NCI-H128 (cell line): Measurements from ENCODE around the gene HIGD1A.

Experiments
- DNase-seq: peaks from one replicate; lab custom pipeline; 2025; ENCODE audit not compliant: unreplicated experiment; lab: John Stamatoyannopoulos, UW

HIGD1A gene

DNA sequence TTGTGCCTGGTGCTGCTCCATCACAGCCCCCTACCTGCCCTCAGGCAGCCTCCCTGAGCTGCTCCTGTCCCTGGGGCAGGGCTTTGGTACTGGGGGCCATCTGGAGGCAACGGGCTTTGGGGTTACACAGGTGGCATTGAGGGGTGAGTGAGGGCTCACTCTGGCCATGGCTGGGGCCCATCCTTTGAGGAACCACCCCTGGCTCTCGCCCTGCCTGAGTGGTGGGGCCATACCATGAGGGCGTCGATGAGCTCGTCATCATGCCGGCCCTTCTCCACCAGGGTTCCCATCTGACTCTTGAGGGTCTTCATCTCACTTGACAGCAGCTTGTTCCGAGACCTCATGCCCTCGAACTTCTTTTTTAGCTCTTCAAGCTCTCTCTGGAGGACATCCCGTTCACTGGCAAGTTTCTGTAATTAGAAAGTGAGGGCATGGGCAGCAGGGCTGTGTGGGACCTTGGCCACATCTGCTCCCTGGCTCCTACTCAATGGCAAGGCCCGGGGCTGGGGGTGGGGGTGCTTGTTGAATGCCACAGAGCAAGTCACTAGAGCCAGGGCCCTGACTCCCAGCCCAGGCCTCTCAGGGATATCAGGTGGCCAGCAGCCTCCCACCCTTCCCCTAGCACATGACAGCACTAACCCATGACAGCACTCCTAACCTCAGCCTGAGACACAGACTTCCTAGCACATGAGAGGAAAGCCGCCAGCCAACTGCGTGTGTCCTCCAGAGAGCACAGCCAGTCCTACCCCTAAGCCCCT, 64.7 kb downstream of the HIGD1A start:
- no peak for DNase-seq

GRCh38 chr3:42736531-42736930, 67.8 kb downstream of the HIGD1A start:
- no peak for DNase-seq

- no peak for DNase-seq
Measured at GRCh38 chr3:42736081-42736480, 68.2 kb downstream of the HIGD1A start.

GRCh38 chr3:42735615-42736014, 68.7 kb downstream of the HIGD1A start:
- DNase-seq, result no peak

GRCh38 chr3:42735019-42735418, 69.3 kb downstream of the HIGD1A start:
- DNase-seq, result no peak

GRCh38 chr3:42734263-42734860, 69.9 kb downstream of the HIGD1A start:
- DNase-seq, result no peak

- no peak for DNase-seq
Measured at GRCh38 chr3:42733501-42734262, 70.6 kb downstream of the HIGD1A start.
